AG09319 (cell line): Measurements from ENCODE around the gene SCAI.
"Not testable (repeated sequence)": the region's sequence is repeated elsewhere in the genome, so short reads cannot be mapped to it uniquely, and the experiment has no call there.

Experiments used
- DNase-seq: peaks from one replicate; pipeline ENCODE4 v3.0.0-alpha.2; 2010; ENCODE audit warnings: low read depth; ENCODE audit errors: extremely low read depth
- TF ChIP-seq, protein P1 (sequence below): IDR thresholded peaks from 2 replicates; pipeline ENCODE4 v1.5.1; 2011; ENCODE audit warnings: low read depth, mild to moderate bottlenecking, inconsistent platforms, low read length, moderate library complexity

The SCAI gene

DNA sequence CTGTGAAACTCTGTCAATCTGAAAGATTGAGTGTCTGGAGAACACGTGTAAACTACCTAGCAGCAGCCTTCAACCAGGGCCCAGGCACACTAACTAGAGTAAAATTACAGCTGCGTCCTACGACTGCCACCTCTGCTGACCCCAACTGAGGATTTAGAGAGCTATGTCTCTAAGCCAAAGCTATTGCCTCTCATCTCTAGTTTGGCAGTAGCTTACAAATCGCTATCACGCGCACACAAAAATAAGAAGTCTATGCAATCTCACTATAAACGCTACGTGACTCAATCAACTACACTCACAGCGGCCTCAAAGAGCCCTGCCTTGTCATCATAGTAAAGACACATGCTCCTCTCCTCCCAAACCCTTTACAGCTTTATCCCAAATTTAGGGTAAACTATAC, 37.5 kb upstream of the SCAI start:
- DNase-seq: no peak
- TF ChIP-seq, protein P1, sequence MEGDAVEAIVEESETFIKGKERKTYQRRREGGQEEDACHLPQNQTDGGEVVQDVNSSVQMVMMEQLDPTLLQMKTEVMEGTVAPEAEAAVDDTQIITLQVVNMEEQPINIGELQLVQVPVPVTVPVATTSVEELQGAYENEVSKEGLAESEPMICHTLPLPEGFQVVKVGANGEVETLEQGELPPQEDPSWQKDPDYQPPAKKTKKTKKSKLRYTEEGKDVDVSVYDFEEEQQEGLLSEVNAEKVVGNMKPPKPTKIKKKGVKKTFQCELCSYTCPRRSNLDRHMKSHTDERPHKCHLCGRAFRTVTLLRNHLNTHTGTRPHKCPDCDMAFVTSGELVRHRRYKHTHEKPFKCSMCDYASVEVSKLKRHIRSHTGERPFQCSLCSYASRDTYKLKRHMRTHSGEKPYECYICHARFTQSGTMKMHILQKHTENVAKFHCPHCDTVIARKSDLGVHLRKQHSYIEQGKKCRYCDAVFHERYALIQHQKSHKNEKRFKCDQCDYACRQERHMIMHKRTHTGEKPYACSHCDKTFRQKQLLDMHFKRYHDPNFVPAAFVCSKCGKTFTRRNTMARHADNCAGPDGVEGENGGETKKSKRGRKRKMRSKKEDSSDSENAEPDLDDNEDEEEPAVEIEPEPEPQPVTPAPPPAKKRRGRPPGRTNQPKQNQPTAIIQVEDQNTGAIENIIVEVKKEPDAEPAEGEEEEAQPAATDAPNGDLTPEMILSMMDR: no peak

DNA sequence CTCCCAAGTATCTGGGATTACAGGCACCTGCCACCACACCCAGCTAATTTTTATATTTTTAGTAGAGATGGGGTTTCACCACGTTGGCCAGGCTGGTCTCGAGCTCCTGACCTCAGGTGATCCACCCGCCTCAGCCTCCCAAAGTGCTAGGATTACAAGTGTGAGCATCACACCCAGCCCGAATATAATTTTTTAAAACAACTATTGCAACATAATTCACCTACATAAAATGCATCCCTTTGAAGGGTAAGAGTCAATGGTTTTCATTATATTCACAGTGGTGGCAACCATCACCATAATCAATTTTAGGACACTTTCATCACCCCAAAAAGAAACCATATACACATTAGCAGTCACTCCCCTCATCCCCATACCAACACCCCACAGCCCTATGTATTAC, 36.4 kb upstream of the SCAI start:
- DNase-seq: not testable (repeated sequence)

DNA sequence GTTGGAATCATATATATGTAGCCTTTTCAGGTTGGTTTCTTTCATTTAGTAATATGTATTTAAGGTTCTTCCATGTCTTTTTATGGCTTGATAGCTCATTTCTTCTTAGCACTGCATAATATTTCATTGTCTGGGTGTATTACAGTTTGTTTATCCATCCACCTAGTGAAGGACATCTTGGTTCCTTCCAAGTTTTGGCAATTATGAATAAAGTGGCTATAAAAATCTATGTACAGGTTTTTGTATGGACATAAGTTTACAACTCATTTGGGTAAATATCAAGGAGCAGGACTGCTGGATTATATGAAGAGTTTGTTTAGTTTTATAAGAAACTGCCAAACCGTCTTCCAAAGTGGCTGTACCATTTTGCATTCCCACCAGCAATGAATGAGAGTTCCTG, 34.6 kb upstream of the SCAI start:
- no peak for DNase-seq

DNA sequence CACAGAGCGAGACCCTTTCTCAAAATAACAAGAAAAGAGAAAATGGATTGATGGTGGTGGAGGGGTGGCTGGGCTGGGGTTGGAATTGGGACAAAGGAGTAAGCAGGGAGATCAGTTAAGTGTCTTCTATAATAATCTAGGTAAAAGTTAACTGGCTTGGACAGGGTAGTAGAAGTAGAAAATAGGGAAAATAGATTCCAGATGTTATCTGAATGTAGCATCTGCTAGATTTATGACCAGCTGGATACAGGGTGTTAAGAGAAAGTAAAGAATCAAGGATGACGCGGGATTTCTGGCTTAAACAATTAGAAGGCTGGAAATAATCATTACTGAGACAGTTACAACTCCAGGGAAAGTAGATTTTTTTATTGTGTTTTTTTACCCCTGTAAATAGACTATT, 33.3 kb upstream of the SCAI start:
- TF ChIP-seq, protein P1: no peak
- DNase-seq: no peak

More for the DNA sequence above, 34.6 kb upstream of the SCAI start:
- TF ChIP-seq, protein P1: no peak

DNA sequence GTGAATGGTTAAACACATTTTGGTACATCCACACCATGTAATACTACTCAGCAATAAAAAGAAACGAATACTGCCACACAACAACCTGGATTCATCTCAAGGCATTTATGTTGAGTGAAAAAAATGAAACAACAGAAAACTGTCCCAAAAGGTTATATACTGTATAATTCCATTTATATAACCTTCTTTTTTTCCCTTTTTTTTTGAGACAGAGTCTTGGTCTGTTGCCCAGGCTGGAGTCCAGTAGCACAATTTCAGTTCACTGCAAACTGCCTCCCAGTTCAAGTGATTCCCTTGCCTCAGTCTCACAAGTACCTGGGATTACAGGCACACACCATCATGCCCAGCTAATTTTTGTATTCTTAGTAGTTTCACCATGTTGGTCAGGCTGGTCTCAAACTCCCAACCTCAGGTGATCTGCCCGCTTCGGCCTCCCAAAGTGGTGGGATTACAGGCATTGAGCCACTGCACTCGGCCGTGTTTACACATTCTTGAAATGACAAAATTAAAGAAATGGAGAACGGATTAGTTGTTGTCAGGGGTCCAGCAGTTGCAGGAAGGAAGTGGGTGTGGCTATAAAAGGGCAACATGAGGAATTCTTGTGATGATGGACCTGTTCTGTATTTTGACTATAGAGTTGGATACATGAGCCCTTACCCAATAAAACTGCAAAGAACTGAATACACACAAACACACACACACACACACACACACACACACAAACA, 28.9 kb upstream of the SCAI start:
- DNase-seq: peak; percentile 16
- TF ChIP-seq, protein P1: no peak

DNA sequence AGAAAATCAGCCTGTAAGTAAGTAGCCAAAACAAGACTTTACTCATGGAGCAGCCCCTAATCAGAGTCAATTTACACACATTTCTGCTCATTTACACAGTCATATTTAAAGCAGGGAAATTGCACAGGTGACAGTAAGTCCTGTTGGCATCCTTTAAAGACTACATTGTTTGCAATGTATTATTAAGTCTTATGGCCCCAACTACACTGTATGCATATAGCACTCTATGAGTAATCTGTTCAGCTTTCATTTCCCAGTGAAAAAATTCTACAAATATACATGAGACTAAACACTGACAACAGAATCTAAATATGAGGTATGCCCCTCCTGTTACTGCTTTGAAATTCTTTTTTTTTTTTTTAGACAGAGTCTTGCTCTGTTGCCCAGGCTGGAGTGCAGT, 26.6 kb upstream of the SCAI start:
- DNase-seq: no peak
- TF ChIP-seq, protein P1: no peak

DNA sequence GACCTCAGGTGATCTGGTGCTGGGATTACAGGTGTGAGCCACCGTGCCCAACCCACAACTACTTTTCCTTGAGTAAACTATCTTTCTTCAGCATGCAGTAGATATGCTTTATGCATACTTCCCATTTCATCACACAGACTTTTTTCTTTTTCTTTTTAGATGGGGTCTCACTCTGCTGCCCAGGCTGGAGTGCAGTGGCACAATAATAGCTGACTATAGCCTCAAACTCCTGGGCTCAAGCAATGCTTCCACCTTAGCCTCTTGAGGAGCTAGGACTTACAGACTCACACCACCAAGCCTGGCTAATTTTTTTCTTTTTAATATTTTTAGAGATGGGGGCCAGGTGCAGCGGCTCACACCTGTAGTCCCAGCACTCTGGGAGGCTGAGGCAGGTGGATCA, 23.4 kb upstream of the SCAI start:
- TF ChIP-seq, protein P1: no peak
- DNase-seq: no peak

DNA sequence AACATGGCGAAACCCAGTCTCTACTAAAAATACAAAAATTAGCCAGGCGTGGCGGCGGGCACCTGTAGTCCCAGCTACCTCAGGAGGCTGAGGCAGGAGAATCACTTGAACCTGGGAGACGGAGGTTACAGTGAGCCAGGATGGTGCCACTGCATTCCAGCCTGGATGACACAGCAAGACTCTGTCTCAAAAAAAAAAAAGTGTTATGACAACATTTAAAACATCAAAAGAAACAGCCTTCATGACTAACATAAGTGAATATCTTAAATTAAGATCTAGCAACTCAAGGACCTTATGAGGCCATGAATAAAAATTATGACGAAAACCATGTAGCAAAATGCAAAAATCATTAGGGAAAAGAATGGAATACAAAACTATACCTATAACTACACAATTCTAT, 19.6 kb upstream of the SCAI start:
- DNase-seq: not testable (repeated sequence)
